IMR-90 (cell line): Measurements from ENCODE around the gene YEATS4. TPM values are rescaled to one million over a fixed set of nuclear protein-coding genes. Genes with fewer than 3 reads are reported as not detected.

Experiments used
- ATAC-seq: fragments of 200-7000 bp; cut with Tn5 transposase; 2 replicates; pipeline ENCODE4 v1.9.1; 2020; ENCODE audit warnings: low read depth, mild to moderate bottlenecking, moderate library complexity
- BruUV-seq: library from RNA; stranded (reverse); fragments of 400-500 nt; replicated peaks from 2 replicates; lab custom pipeline; 2021; lab: Mats Ljungman, UMichigan
- CTCF ChIA-PET: fragments of 300-600 bp; formaldehyde crosslinking; extraction: SDS; loops from one replicate; lab custom pipeline; 2021; ENCODE audit warnings: antibody characterized with exemption; lab: Yijun Ruan, JAX
- POLR2A ChIA-PET: fragments of 300-600 bp; sonication (Branson Sonifier 250); formaldehyde crosslinking; loops from one replicate; lab custom pipeline; 2022; ENCODE audit warnings: antibody characterized with exemption; ENCODE audit not compliant: unreplicated experiment; lab: Charles Lee
- DNase-seq: peaks from one replicate; pipeline ENCODE4 v3.0.0; 2013
- H2AFZ ChIP-seq: replicated peaks from 2 replicates; pipeline ENCODE3; 2013; ENCODE audit warnings: low read length, mild to moderate bottlenecking; ENCODE audit not compliant: poor library complexity
- H2AK5ac ChIP-seq: 2 replicates; pipeline ENCODE4 v1.6.1; 2013; ENCODE audit warnings: low read depth, low read length, inconsistent platforms
- H2AK9ac ChIP-seq: replicated peaks from 2 replicates; pipeline ENCODE3; 2013; ENCODE audit warnings: mild to moderate bottlenecking, low read depth, low read length, moderate library complexity; ENCODE audit not compliant: poor library complexity
- H2BK120ac ChIP-seq: 2 replicates; pipeline ENCODE4 v1.6.1; 2013; ENCODE audit warnings: low read depth, low read length, inconsistent platforms
- H2BK15ac ChIP-seq: 3 replicates; pipeline ENCODE4 v1.6.1; 2013; ENCODE audit warnings: low read depth, low read length, inconsistent platforms
- H2BK20ac ChIP-seq: 2 replicates; pipeline ENCODE4 v1.6.1; 2013; ENCODE audit warnings: low read depth, mild to moderate bottlenecking, inconsistent platforms, low read length, moderate library complexity
- H2BK5ac ChIP-seq: 2 replicates; pipeline ENCODE4 v1.6.1; 2013; ENCODE audit warnings: mild to moderate bottlenecking, low read depth, low read length, inconsistent platforms; ENCODE audit not compliant: poor library complexity, severe bottlenecking
- H3K14ac ChIP-seq: replicated peaks from 2 replicates; pipeline ENCODE4 v1.6.1; 2013; ENCODE audit warnings: low read depth, low read length, inconsistent platforms
- H3K18ac ChIP-seq: 2 replicates; pipeline ENCODE4 v1.6.1; 2013; ENCODE audit warnings: low read depth, low read length, control low read depth
- H3K23ac ChIP-seq: 2 replicates; pipeline ENCODE4 v1.6.1; 2013; ENCODE audit warnings: low read depth, low read length, inconsistent platforms
- H3K27ac ChIP-seq: 2 replicates; pipeline ENCODE4 v1.5.1; 2013; ENCODE audit warnings: mild to moderate bottlenecking, control low read depth, low read length; ENCODE audit not compliant: insufficient read depth
- H3K27me3 ChIP-seq: 2 replicates; pipeline ENCODE4 v1.6.1; 2013; ENCODE audit warnings: low read length; ENCODE audit not compliant: control insufficient read depth, insufficient read depth
- H3K36me3 ChIP-seq: 2 replicates; pipeline ENCODE4 v1.6.1; 2013; ENCODE audit warnings: low read length, mixed read lengths; ENCODE audit not compliant: control insufficient read depth, insufficient read depth
- H3K4ac ChIP-seq: 2 replicates; pipeline ENCODE4 v1.6.1; 2013; ENCODE audit warnings: low read depth, low read length, inconsistent platforms
- H3K4me1 ChIP-seq: 2 replicates; pipeline ENCODE4 v1.6.1; 2013; ENCODE audit warnings: low read length, mixed read lengths; ENCODE audit not compliant: control insufficient read depth, insufficient read depth
- H3K4me2 ChIP-seq: 2 replicates; pipeline ENCODE4 v1.6.1; 2013; ENCODE audit warnings: low read depth, mild to moderate bottlenecking, control low read depth, low read length, moderate library complexity
- H3K4me3 ChIP-seq: 2 replicates; pipeline ENCODE4 v1.5.1; 2013; ENCODE audit warnings: low read depth, mild to moderate bottlenecking, control low read depth, low read length, moderate library complexity; ENCODE audit not compliant: insufficient read depth
- H3K56ac ChIP-seq: 2 replicates; pipeline ENCODE4 v1.6.1; 2013; ENCODE audit warnings: low read length, inconsistent platforms; ENCODE audit not compliant: insufficient read depth; ENCODE audit errors: extremely low read depth
- H3K79me1 ChIP-seq, 2 experiments: 2 replicates each; pipeline ENCODE4 v1.6.1; 2013; ENCODE audit warnings: low read length in 2 of 2, inconsistent platforms in 1 of 2, low read depth in 1 of 2
- H3K9ac ChIP-seq: 2 replicates; pipeline ENCODE4 v1.6.1; 2013; ENCODE audit warnings: low read depth, low read length, control low read depth
- H3K9me1 ChIP-seq: 2 replicates; pipeline ENCODE4 v1.6.1; 2013; ENCODE audit warnings: low read length, inconsistent platforms; ENCODE audit not compliant: insufficient read depth
- H3K9me3 ChIP-seq: 2 replicates; pipeline ENCODE4 v1.6.1; 2013; ENCODE audit warnings: low read length; ENCODE audit not compliant: control insufficient read depth, insufficient read depth
- H4K20me1 ChIP-seq: 2 replicates; pipeline ENCODE4 v1.6.1; 2013; ENCODE audit warnings: low read length, inconsistent platforms; ENCODE audit not compliant: insufficient read depth
- H4K5ac ChIP-seq: 2 replicates; pipeline ENCODE4 v1.6.1; 2013; ENCODE audit warnings: mild to moderate bottlenecking, low read depth, low read length, control low read depth
- H4K8ac ChIP-seq, 2 experiments: 2 replicates each; pipeline ENCODE4 v1.6.1; 2013; ENCODE audit warnings: low read depth in 2 of 2, low read length in 2 of 2, control low read depth in 1 of 2, inconsistent platforms in 1 of 2
- H4K91ac ChIP-seq: 2 replicates; pipeline ENCODE4 v1.6.1; 2013; ENCODE audit warnings: low read depth, low read length, inconsistent platforms; ENCODE audit not compliant: insufficient read depth
- CHD1 ChIP-seq: IDR thresholded peaks from 2 replicates; pipeline ENCODE4 v1.6.1; 2012; ENCODE audit warnings: low read depth, low read length, improper control_type of control experiment
- CTCF ChIP-seq: conservative IDR thresholded peaks from 2 replicates; pipeline ENCODE4 v1.5.1; 2012; ENCODE audit warnings: mild to moderate bottlenecking, low read depth, low read length, improper control_type of control experiment
- ELK1 ChIP-seq: fragments of 150-350 bp; IDR thresholded peaks from 2 replicates; pipeline ENCODE4 v1.6.1; 2016; ENCODE audit warnings: low read depth, mild to moderate bottlenecking, low read length, moderate library complexity, borderline replicate concordance
- MAFK ChIP-seq: IDR thresholded peaks from 2 replicates; pipeline ENCODE4 v1.6.1; 2012; ENCODE audit warnings: low read depth, low read length, improper control_type of control experiment
- USF2 ChIP-seq: fragments of 150-350 bp; IDR thresholded peaks from 2 replicates; pipeline ENCODE4 v1.6.1; 2017; ENCODE audit warnings: mild to moderate bottlenecking, antibody characterized with exemption, low read length, low read depth
- WGBS, 2 experiments: methylation state at CpG; one replicate each; pipeline versions ENCODE4 v1.1.5 to v1.1.7; 2013; ENCODE audit warnings: missing lambda C conversion rate in 2 of 2; ENCODE audit not compliant: insufficient read length in 1 of 2; ENCODE audit errors: extremely low coverage in 2 of 2; 5-methylcytosine and 5-hydroxymethylcytosine counted together
- dilution Hi-C: fragments of 300-500 bp; cut with HindIII; formaldehyde crosslinking; loops from one replicate; pipeline ENCODE4 v1.14.3; 2018; ENCODE audit warnings: low sequenced_read_pairs; ENCODE audit not compliant: unreplicated experiment
- in situ Hi-C: fragments of 300-500 bp; cut with MboI; formaldehyde crosslinking; loops from 3 replicates; pipeline ENCODE4 v1.14.3; 2019; ENCODE audit warnings: low sequenced_read_pairs, inconsistent platforms, mixed read lengths
- intact Hi-C: fragments of 100-400 bp; cut with micrococcal nuclease; formaldehyde crosslinking; loops from 2 replicates; pipeline ENCODE4 v1.10.0; 2022
- polyA plus RNA-seq, 3 experiments: library from polyadenylated mRNA; depleted of rRNA; stranded (reverse); fragments of >200 nt; gene quantifications; 2 replicates each; pipeline ENCODE4 v1.2.3, GENCODE V29; 2012; ENCODE audit warnings: low replicate concordance in 1 of 3
- total RNA-seq: library from RNA; depleted of rRNA; stranded (reverse); fragments of >200 nt; gene quantifications from 2 replicates; pipeline ENCODE4 v1.2.3, GENCODE V29; 2012

Gene YEATS4
- total and polyA plus RNA-seq, 2 of the 4 experiments (the other 2 are of a cell fraction), result 6.9 to 15.1 TPM

- no peak overlapping the region for H3K18ac ChIP-seq
- no peak overlapping the region for H3K27ac ChIP-seq
- H3K14ac ChIP-seq, result no peak overlapping the region
- ATAC-seq, result no peak
- no peaks in the 10 kb centered on the region for H3K36me3 ChIP-seq
- peaks cover 0 to 5% of the 10 kb centered on the region in 2 experiments; a peak in 2 of 4 replicates for H3K79me1 ChIP-seq
- H2BK120ac ChIP-seq, result no peak overlapping the region
- H3K56ac ChIP-seq, result no peak overlapping the region
- no peak overlapping the region for H3K4me2 ChIP-seq
- H3K9me3 ChIP-seq, result no peaks in the 10 kb centered on the region
- H2BK15ac ChIP-seq, result no peak overlapping the region
- dilution Hi-C loops, result no loop called here
- no peak overlapping the region for H3K4ac ChIP-seq
- H3K9me1 ChIP-seq, result no peaks in the 10 kb centered on the region
- no peak overlapping the region for H3K4me3 ChIP-seq
- no peak overlapping the region for H2AK5ac ChIP-seq
- H4K91ac ChIP-seq, result no peak overlapping the region
- H3K23ac ChIP-seq, result no peak overlapping the region
- ChIA-PET CTCF (no interaction called here), POLR2A (no interaction called here)
- H3K27me3 ChIP-seq, result no peaks in the 10 kb centered on the region
- no CpG with 5 or more reads among the region's 1 CpG for WGBS, 2 experiments
- no peak overlapping the region for H2AK9ac ChIP-seq
- in situ Hi-C loops, result no loop called here
- H3K9ac ChIP-seq, result no peak overlapping the region
- no peak overlapping the region for H4K5ac ChIP-seq
- TF ChIP-seq CHD1 (no peak), CTCF (no peak), MAFK (no peak), ELK1 (no peak), USF2 (no peak)
- H4K8ac ChIP-seq, result no peak overlapping the region
- DNase-seq, result no peak
- H4K20me1 ChIP-seq, result no peaks in the 10 kb centered on the region
- no peak overlapping the region for H2BK20ac ChIP-seq
- H2BK5ac ChIP-seq, result no peak overlapping the region
- no peaks in the 10 kb centered on the region for H3K4me1 ChIP-seq
- BruUV-seq, result no TSS peak
- H2AFZ ChIP-seq, result no peak overlapping the region
- intact Hi-C loops, result no loop called here
These were observed 23.5 kb downstream of the YEATS4 start for GRCh38 chr12:69383074-69383473.
